ENCODE data around the gene FLT3. TPM values are rescaled to one million over a fixed set of nuclear protein-coding genes. Genes with fewer than 3 reads are reported as not detected.
A peak's percentile ranks its signal among the peaks of the same experiment; 100 is the strongest.
"Not testable (repeated sequence)": the region's sequence is repeated elsewhere in the genome, so short reads cannot be mapped to it uniquely, and the experiment has no call there.

The FLT3 gene
- total RNA-seq, 6 donors from 2014 or later = 0.89 to 6.3 (median 1.6) TPM

GRCh38 chr13:28120317-28120716, 19.9 kb upstream of the FLT3 start:
- Histone ChIP-seq H3K4me1 (no peaks in the 10 kb centered on the region), H3K4me3 (no peak overlapping the region), H3K9me3 (no peaks in the 10 kb centered on the region), H3K27me3 (no peaks in the 10 kb centered on the region), H3K27ac (no peak overlapping the region), H3K36me3 (no peaks in the 10 kb centered on the region)
- ATAC-seq (ENCODE audit: low FRiP score in 2 of 2) (no peak), DNase-seq (no peak)
- TF ChIP-seq POLR2AphosphoS5 (IDR thresholded peaks at IDR 0.05) (no peak), CTCF (IDR thresholded peaks at IDR 0.05) (no peak), EP300 (IDR thresholded peaks at IDR 0.05) (no peak), POLR2A (IDR thresholded peaks at IDR 0.05) (no peak)

- TF ChIP-seq POLR2AphosphoS5 (IDR thresholded peaks at IDR 0.05) = no peak
- no peak for TF ChIP-seq CTCF (IDR thresholded peaks at IDR 0.05)
- TF ChIP-seq POLR2A (IDR thresholded peaks at IDR 0.05) = no peak
- TF ChIP-seq EP300 (IDR thresholded peaks at IDR 0.05) = no peak
- ATAC-seq (ENCODE audit: low FRiP score in 2 of 2) = peak in 1 of 2 donors; percentile 23
- Histone ChIP-seq H3K4me1 (no peaks in the 10 kb centered on the region), H3K27me3 (no peaks in the 10 kb centered on the region), H3K9me3 (no peaks in the 10 kb centered on the region), H3K4me3 (no peak overlapping the region), H3K36me3 (no peaks in the 10 kb centered on the region), H3K27ac (no peak overlapping the region)
- 73 to 74% methylated on average over 9 of the region's 9 CpGs for WGBS, 2 donors
- DNase-seq = no peak
Observed at GRCh38 chr13:28117689-28118377, 17.5 kb upstream of the FLT3 start.

GRCh38 chr13:28116736-28117135, 16.4 kb upstream of the FLT3 start:
- Histone ChIP-seq H3K36me3 (no peaks in the 10 kb centered on the region), H3K4me3 (no peak overlapping the region), H3K4me1 (no peaks in the 10 kb centered on the region), H3K9me3 (no peaks in the 10 kb centered on the region), H3K27me3 (no peaks in the 10 kb centered on the region), H3K27ac (no peak overlapping the region)
- ATAC-seq (ENCODE audit: low FRiP score in 2 of 2) (no peak), DNase-seq (no peak)
- TF ChIP-seq EP300 (IDR thresholded peaks at IDR 0.05) (no peak), CTCF (IDR thresholded peaks at IDR 0.05) (no peak), POLR2A (IDR thresholded peaks at IDR 0.05) (no peak), POLR2AphosphoS5 (IDR thresholded peaks at IDR 0.05) (no peak)
- WGBS, 2 donors = 64 to 67% methylated on average over 1 of the region's 1 CpG

GRCh38 chr13:28110414-28110813, 10.0 kb upstream of the FLT3 start:
- Histone ChIP-seq H3K9me3 (no peaks in the 10 kb centered on the region), H3K36me3 (no peaks in the 10 kb centered on the region), H3K4me1 (no peaks in the 10 kb centered on the region), H3K4me3 (no peak overlapping the region), H3K27me3 (no peaks in the 10 kb centered on the region), H3K27ac (no peak overlapping the region)
- ATAC-seq (ENCODE audit: low FRiP score in 2 of 2) = no peak
- DNase-seq = no peak
- 74 to 80% methylated on average over 3 of the region's 3 CpGs for WGBS, 2 donors
- no peak for TF ChIP-seq POLR2A (IDR thresholded peaks at IDR 0.05)
- TF ChIP-seq CTCF (IDR thresholded peaks at IDR 0.05) = no peak
- TF ChIP-seq EP300 (IDR thresholded peaks at IDR 0.05) = no peak
- no peak for TF ChIP-seq POLR2AphosphoS5 (IDR thresholded peaks at IDR 0.05)

- Histone ChIP-seq H3K4me3 (no peak overlapping the region), H3K36me3 (no peaks in the 10 kb centered on the region), H3K27me3 (peaks cover 0 to 12% (median 3%) of the 10 kb centered on the region in 4 donors), H3K27ac (no peak overlapping the region), H3K4me1 (peaks cover 0 to under 1% (median 0%) of the 10 kb centered on the region in 4 donors), H3K9me3 (no peaks in the 10 kb centered on the region)
- TF ChIP-seq EP300 (IDR thresholded peaks at IDR 0.05) = no peak
- no peak for TF ChIP-seq POLR2AphosphoS5 (IDR thresholded peaks at IDR 0.05)
- no peak for TF ChIP-seq POLR2A (IDR thresholded peaks at IDR 0.05)
- TF ChIP-seq CTCF (IDR thresholded peaks at IDR 0.05) = no peak
- no peak for DNase-seq
- WGBS, 2 donors = 68 to 79% methylated on average over 1 of the region's 1 CpG
- ATAC-seq (ENCODE audit: low FRiP score in 2 of 2) = no peak
Observed at GRCh38 chr13:28106976-28107375, 6.6 kb upstream of the FLT3 start.

GRCh38 chr13:28101886-28102285, 1.5 kb upstream of the FLT3 start:
- H3K36me3 ChIP-seq; DNase-seq; ATAC-seq (ENCODE audit: low FRiP score in 2 of 2); H3K9me3 ChIP-seq; H3K27ac ChIP-seq; H3K4me3 ChIP-seq: not testable (repeated sequence)
- 70 to 72% methylated on average over 4 of the region's 4 CpGs for WGBS, 2 donors
- Histone ChIP-seq H3K4me1 (peaks cover 11 to 21% (median 13%) of the 10 kb centered on the region in 4 donors), H3K27me3 (peaks cover 0 to 28% (median 19%) of the 10 kb centered on the region in 4 donors)
